Right atrium auricular region (tissue), 2 donors: ENCODE measurements around the gene AP2S1. TPM values are rescaled to one million over a fixed set of nuclear protein-coding genes. Genes with fewer than 3 reads are reported as not detected.

ENCODE experiments used
- DNase-seq: peaks from one replicate; pipeline ENCODE4 v3.0.0-alpha.2; 2019; ENCODE audit warnings: low spot score
- H3K27ac ChIP-seq, 2 donors: fragments of 200-600 bp; sonication (generic); 1 replicate in 1 of 2; 2 replicates in 1 of 2; pipeline ENCODE4 v1.5.1; 2016 to 2019
- H3K27me3 ChIP-seq, 2 donors: fragments of 200-600 bp; sonication (generic); one replicate each; pipeline versions ENCODE4 v1.5.1 to v1.6.0; 2017 to 2019
- H3K36me3 ChIP-seq: fragments of 200-600 bp; sonication (generic); one replicate; pipeline ENCODE4 v1.5.1; 2016
- H3K4me1 ChIP-seq, 2 donors: fragments of 200-600 bp; sonication (generic); one replicate each; pipeline versions ENCODE4 v1.5.1 to v1.6.0; 2017 to 2019
- H3K4me3 ChIP-seq, 2 donors: fragments of 200-600 bp; sonication (generic); 1 replicate in 1 of 2; 2 replicates in 1 of 2; pipeline ENCODE4 v1.5.1; 2017 to 2019; ENCODE audit warnings: mild to moderate bottlenecking in 1 of 2, moderate library complexity in 1 of 2
- H3K9me3 ChIP-seq, 2 donors: fragments of 200-600 bp; sonication (generic); one replicate each; pipeline ENCODE4 v1.5.1; 2019
- total RNA-seq, 2 donors: library from RNA; depleted of rRNA; stranded (reverse); fragments of >200 nt; gene quantifications; one replicate each; pipeline ENCODE4 v1.1.0, GENCODE V29; 2016
- TF ChIP-seq, protein P1 (sequence below), 2 donors: fragments of 200-600 bp; sonication (generic); IDR thresholded peaks; one replicate each; pipeline ENCODE4 v1.5.1; 2019; ENCODE audit warnings: antibody characterized with exemption in 2 of 2

AP2S1 gene
- total RNA-seq, 2 donors from 2014 or later: 61.0 to 103 TPM

DNA sequence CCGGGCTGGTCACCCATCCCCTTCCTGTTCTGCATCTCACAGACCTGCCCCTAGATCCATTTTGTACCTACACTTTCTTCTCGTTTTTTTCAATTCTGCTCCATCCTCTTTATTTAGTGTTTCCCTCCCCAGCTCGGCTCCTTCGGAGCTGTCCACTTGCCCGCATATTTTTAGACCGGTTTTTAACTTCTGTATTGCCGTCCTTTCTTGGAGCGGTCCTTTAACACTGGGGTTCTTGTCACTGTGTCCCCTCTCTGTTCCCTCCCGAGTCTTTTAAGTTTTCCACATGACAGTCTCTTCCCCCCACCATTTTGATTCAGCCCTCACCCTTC lies 11.8 kb upstream of the AP2S1 start:
- no peaks in the 10 kb centered on the region for H3K36me3 ChIP-seq
- peak overlapping the region; percentile 98 to 99 for H3K27ac ChIP-seq
- DNase-seq: no peak
- peaks cover 0 to 68% of the 10 kb centered on the region in 2 donors for H3K4me1 ChIP-seq
- TF ChIP-seq, protein P1, sequence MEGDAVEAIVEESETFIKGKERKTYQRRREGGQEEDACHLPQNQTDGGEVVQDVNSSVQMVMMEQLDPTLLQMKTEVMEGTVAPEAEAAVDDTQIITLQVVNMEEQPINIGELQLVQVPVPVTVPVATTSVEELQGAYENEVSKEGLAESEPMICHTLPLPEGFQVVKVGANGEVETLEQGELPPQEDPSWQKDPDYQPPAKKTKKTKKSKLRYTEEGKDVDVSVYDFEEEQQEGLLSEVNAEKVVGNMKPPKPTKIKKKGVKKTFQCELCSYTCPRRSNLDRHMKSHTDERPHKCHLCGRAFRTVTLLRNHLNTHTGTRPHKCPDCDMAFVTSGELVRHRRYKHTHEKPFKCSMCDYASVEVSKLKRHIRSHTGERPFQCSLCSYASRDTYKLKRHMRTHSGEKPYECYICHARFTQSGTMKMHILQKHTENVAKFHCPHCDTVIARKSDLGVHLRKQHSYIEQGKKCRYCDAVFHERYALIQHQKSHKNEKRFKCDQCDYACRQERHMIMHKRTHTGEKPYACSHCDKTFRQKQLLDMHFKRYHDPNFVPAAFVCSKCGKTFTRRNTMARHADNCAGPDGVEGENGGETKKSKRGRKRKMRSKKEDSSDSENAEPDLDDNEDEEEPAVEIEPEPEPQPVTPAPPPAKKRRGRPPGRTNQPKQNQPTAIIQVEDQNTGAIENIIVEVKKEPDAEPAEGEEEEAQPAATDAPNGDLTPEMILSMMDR (IDR thresholded peaks at IDR 0.05): no peak
- peak overlapping the region; percentile 66 to 87 for H3K4me3 ChIP-seq
- no peaks in the 10 kb centered on the region for H3K27me3 ChIP-seq
- no peaks in the 10 kb centered on the region for H3K9me3 ChIP-seq

- H3K27ac ChIP-seq: peak overlapping the region; percentile 98 to 99
- H3K4me3 ChIP-seq: peak overlapping the region; percentile 66 to 87
- no peaks in the 10 kb centered on the region for H3K27me3 ChIP-seq
- TF ChIP-seq, protein P1 (IDR thresholded peaks at IDR 0.05): no peak
- H3K4me1 ChIP-seq: peaks cover 0 to 68% of the 10 kb centered on the region in 2 donors
- no peak for DNase-seq
- H3K9me3 ChIP-seq: no peaks in the 10 kb centered on the region
- no peaks in the 10 kb centered on the region for H3K36me3 ChIP-seq
Observed at GRCh38 chr19:46861691-46862502, 11.3 kb upstream of the AP2S1 start.

DNA sequence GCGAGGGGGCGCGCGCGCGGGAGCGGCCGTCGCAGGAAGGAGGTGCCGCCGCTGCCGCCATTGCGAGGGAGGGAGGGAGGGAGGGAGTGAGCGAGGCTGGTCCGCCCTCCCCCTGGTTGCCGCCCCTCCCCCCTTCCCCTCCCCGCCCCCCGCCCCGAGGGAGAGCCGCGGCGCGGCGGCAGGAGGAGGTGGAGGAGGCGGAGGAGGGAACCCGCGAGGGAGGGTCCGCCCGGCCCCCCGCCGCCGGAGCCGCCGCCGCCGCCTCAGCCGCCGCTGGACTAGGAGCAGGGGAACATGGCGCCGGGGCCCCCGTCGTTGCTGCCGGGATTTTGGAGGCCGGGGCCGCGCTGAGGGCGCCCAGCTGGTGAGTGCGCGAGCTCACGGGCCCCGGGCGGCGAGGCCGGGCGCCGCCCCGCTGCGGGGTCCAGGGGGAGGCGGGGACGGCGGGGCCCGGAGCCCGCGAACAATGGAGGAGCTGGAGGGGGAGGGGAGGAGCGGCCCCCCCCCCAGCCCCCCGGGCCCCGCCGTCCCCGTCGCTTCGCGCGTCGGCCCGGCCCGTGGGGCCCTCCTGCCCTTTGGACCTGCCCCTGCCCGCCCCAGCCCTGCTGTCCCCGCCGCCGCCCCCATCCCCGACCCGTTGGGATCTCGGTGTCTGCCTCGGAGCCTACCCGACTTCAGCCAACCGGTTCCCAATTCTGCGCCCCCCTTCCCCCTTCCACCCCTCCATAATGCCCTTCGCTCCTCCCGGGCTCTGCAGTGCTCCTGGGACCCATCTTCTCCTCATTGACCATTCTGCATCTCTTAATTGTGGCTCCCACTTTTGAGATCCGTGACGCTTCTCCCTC lies 10.4 kb upstream of the AP2S1 start, which contains the start of gene ARHGAP35:
Gene ARHGAP35, plus strand, starts transcription at position 152 of the 845 bp plus-strand sequence. CDS start 57,679 bp downstream, outside the sequence.
- H3K36me3 ChIP-seq: no peaks in the 10 kb centered on the region
- H3K27me3 ChIP-seq: no peaks in the 10 kb centered on the region
- TF ChIP-seq, protein P1 (IDR thresholded peaks at IDR 0.05): no peak
- peaks cover 0 to 67% of the 10 kb centered on the region in 2 donors for H3K4me1 ChIP-seq
- H3K27ac ChIP-seq: peak within 1 kb of the TSS; percentile 98 to 99
- H3K4me3 ChIP-seq: peak within 1 kb of the TSS; percentile 66 to 87
- no peaks in the 10 kb centered on the region for H3K9me3 ChIP-seq
- DNase-seq: no peak

DNA sequence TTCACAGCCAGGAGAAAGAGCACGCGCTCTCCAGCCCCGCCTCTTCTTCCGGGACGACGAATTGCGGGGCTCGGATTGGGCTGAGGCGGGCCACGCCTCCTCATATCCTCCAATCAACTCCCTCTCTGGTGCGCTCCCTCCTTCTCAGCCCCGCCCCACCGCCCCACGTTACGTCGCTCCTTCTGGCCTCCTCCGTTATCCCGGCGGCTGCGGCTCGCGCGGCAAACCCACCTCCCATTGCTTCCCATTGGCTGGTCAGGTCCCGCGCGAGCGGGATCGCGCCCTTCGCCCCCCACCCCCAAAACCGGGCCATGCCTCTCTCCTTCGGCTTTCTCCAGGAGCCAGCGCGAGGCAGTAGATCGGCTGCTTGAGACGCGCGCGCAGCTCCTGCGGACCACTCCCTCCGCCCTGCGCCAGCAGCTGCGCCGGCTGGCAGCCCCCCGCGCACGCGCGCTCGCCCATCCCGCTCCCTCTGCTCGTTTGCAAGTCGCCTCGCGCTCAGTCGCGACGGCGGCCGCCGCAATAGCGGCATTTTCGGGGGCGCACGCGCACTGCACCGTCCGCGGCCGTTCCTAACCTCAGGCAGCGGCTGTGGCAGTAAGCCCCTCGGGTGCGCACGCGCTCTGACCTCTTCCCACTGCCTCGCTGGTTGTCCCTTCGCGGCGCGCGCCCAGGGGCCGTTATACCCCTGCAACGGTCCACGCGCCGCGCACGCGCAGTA lies 9.6 kb upstream of the AP2S1 start:
- Histone ChIP-seq H3K27ac (peak overlapping the region; percentile 98 to 99), H3K36me3 (no peaks in the 10 kb centered on the region), H3K9me3 (no peaks in the 10 kb centered on the region), H3K4me1 (peaks cover 0 to 65% of the 10 kb centered on the region in 2 donors), H3K27me3 (no peaks in the 10 kb centered on the region), H3K4me3 (peak overlapping the region; percentile 66 to 87)
- DNase-seq: peak; percentile 98
- TF ChIP-seq, protein P1 (IDR thresholded peaks at IDR 0.05): peak in 1 of 2 donors; percentile 45

DNA sequence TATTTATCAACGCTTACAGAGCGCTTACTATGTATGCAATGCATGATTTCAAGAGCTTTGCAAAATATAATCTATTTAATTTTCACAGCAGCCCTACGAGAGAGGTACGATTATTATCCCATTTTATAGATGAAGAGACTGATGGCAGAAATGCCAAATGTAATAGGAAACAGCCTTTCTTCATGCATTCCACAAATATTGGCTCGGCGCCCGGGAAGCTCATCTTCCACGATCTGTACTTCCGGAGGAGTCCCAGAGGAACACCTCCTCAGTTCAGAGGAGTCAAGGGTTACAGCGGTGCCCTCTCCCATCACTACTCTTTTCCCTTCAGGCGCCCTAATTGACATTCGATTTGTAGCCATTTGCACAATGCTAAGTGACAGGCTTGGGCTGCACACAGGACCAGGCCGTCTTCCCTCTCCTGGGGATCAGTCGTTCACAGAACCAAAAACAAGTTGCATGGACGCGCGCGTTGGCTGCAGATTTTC lies 9.0 kb upstream of the AP2S1 start:
- no peaks in the 10 kb centered on the region for H3K36me3 ChIP-seq
- TF ChIP-seq, protein P1 (IDR thresholded peaks at IDR 0.05): no peak
- peaks cover 0 to 59% of the 10 kb centered on the region in 2 donors for H3K4me1 ChIP-seq
- H3K27ac ChIP-seq: peak overlapping the region; percentile 98 to 99
- DNase-seq: no peak
- H3K4me3 ChIP-seq: peak overlapping the region in 1 of 2 donors; percentile 87
- no peaks in the 10 kb centered on the region for H3K9me3 ChIP-seq
- H3K27me3 ChIP-seq: no peaks in the 10 kb centered on the region
